Lower leg skin (tissue), 4 donors: ENCODE data around the gene WNK2. TPM values are rescaled to one million over a fixed set of nuclear protein-coding genes. Genes with fewer than 3 reads are reported as not detected.

ENCODE experiments used
- DNase-seq, 2 donors: peaks; one replicate each; pipeline ENCODE4 v3.0.0-alpha.2; 2019; ENCODE audit warnings: low spot score in 2 of 2
- H3K4me3 ChIP-seq: fragments of 200-600 bp; sonication (generic); 2 replicates; pipeline ENCODE4 v1.5.1; 2017; ENCODE audit warnings: mild to moderate bottlenecking, low read depth; ENCODE audit not compliant: poor library complexity, severe bottlenecking
- CTCF ChIP-seq, 3 donors: fragments of 450-650 bp; IDR thresholded peaks; one replicate each; pipeline ENCODE4 v1.5.1; 2016; ENCODE audit warnings: antibody characterized with exemption in 3 of 3, mild to moderate bottlenecking in 3 of 3, moderate library complexity in 2 of 3
- POLR2A ChIP-seq, 2 donors: fragments of 450-650 bp; IDR thresholded peaks; one replicate each; pipeline ENCODE4 v1.6.1; 2016 to 2017; ENCODE audit warnings: antibody characterized with exemption in 2 of 2, mild to moderate bottlenecking in 1 of 2, moderate library complexity in 1 of 2
- WGBS, 2 donors: methylation state at CpG; one replicate each; pipeline ENCODE4 v1.1.5; 2018; 5-methylcytosine and 5-hydroxymethylcytosine counted together
- intact Hi-C: fragments of 100-400 bp; cut with DNase I; formaldehyde crosslinking; loops from one replicate; pipeline ENCODE4 v1.15.0; 2023; ENCODE audit warnings: low total_unique reads
- total RNA-seq, 4 donors: library from RNA; depleted of rRNA; stranded (reverse); fragments of >200 nt; gene quantifications; one replicate each; pipeline ENCODE4 v1.1.0, GENCODE V29; 2016

Gene WNK2
- total RNA-seq, 4 donors from 2014 or later: 35.3 to 53.6 (median 42.6) TPM

DNA sequence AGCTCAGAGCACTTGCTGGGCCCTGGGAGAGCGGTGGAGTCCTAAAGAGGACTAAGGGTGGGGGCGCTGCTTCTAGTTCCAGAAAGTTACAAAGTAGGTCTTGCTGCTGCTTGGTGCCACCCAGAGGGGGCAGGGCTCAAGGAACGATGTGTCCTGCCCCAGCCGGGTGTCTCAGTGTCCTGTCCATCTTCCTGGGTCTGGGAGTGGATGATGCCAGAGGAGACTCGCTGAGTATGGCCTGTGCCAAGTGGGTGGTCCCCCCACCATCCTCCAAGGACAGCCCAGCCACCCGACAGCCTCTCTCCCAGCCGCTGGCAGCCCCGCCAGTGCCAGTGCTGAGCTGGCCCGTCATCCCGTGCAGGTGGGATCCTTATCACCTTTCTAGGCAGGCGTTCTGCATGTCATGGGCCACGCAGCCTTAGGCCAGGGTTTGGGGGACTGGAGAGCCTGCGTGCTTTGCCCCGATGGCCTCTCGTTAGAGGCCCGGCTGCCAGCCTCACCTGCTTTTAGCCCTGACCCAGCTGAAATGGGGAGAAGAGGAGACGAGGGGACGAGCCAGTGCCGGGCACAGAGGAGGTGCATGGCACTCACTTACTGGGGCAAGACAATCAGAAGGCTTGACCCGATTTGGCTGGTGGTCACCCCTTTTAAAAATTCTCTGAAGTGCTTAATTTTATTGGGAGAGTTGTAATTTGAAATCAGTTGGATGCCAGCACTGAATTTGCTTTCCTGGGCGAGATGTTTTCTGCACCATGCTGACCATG is 5.6 kb downstream of the WNK2 start:
- TF ChIP-seq POLR2A (IDR thresholded peaks at IDR 0.05): no peak
- no peak for TF ChIP-seq CTCF (IDR thresholded peaks at IDR 0.05)
- no peak overlapping the region for H3K4me3 ChIP-seq
- 88 to 96% methylated on average over 13 to 21 of the region's 21 CpGs for WGBS, 2 donors
- no peak for DNase-seq
- intact Hi-C loops: no loop called here

DNA sequence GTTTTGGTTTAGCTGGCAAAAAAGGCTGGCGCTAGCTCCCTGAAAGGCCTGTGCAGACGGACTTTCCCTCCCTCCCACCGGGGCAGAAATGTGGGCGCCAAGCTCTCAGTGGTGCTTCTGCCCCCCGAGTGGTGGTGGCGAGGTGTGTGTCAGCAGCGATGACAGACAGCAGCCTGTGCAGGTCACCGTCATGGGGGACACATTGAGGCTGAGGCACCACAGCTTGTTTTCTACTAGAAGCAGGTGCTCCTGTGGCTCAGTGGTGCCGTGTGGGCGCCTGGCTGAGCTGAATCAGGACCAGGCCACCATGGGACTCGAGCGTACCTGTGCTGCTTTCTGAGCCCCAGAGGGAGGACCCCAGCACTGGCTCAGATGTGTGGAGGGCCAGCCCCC is 6.2 kb downstream of the WNK2 start:
- TF ChIP-seq POLR2A (IDR thresholded peaks at IDR 0.05) (no peak), CTCF (IDR thresholded peaks at IDR 0.05) (no peak)
- DNase-seq: no peak
- H3K4me3 ChIP-seq: no peak overlapping the region
- intact Hi-C loops: no loop called here
- WGBS, 2 donors: 88 to 91% methylated on average over 8 to 11 of the region's 12 CpGs

GRCh38 chr9:93190656-93191353 is 6.9 kb downstream of the WNK2 start:
- TF ChIP-seq CTCF (IDR thresholded peaks at IDR 0.05): no peak
- TF ChIP-seq POLR2A (IDR thresholded peaks at IDR 0.05): no peak
- no peak overlapping the region for H3K4me3 ChIP-seq
- intact Hi-C loops: no loop called here
- WGBS, 2 donors: 94% methylated on average over 16 to 17 of the region's 17 CpGs
- DNase-seq: no peak

GRCh38 chr9:93191354-93191660 is 7.4 kb downstream of the WNK2 start:
- no peak for DNase-seq
- 95% methylated on average over 5 of the region's 5 CpGs for WGBS, 2 donors
- intact Hi-C loops: no loop called here
- no peak overlapping the region for H3K4me3 ChIP-seq
- TF ChIP-seq CTCF (IDR thresholded peaks at IDR 0.05) (no peak), POLR2A (IDR thresholded peaks at IDR 0.05) (no peak)

DNA sequence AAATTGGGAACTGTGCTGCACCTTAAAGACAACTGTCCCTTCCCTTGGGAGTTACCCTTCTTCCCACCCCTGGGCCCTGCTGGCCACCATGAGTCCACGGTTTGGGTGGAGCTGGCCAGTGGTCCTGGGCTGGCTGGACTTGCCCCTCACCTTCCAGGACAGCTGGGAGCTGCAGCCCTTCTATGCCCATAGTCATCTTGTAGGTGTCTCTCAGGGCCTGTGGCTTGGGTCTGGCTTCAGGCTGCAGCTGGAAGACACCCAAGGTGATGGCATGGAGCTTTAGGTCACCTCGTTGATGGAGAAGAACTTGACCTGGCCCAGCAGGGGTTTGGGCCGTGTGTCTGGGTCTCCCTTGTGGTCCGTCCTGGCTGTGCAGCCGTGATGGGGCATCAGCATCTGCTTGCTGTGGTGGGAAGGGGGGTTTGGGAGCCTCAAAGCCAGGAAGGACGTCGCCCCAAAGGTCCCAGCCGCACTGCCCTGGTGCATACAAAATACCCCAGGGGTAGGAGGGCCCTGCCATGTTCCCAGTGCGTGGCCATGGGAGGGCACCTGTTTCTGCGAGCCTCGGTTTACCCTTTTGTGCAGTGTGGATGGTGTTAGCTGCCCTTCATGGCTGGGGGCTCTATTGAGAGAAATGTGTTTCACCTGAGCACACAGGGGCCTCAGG is 8.9 kb downstream of the WNK2 start:
- 64 to 75% methylated on average over 8 to 11 of the region's 11 CpGs for WGBS, 2 donors
- intact Hi-C loops: no loop called here
- TF ChIP-seq CTCF (IDR thresholded peaks at IDR 0.05) (no peak), POLR2A (IDR thresholded peaks at IDR 0.05) (no peak)
- no peak overlapping the region for H3K4me3 ChIP-seq
- no peak for DNase-seq
